HG03460 (cell line): Measurements from ENCODE around the gene C16orf78.
A peak's percentile ranks its signal among the peaks of the same experiment; 100 is the strongest.
"Not testable (repeated sequence)": the region's sequence is repeated elsewhere in the genome, so short reads cannot be mapped to it uniquely, and the experiment has no call there.

Experiments used
- ATAC-seq: cut with Tn5 transposase; IDR thresholded peaks from one replicate; pipeline ENCODE4 v1.9.1; 2021; ENCODE audit not compliant: unreplicated experiment

C16orf78 gene

DNA sequence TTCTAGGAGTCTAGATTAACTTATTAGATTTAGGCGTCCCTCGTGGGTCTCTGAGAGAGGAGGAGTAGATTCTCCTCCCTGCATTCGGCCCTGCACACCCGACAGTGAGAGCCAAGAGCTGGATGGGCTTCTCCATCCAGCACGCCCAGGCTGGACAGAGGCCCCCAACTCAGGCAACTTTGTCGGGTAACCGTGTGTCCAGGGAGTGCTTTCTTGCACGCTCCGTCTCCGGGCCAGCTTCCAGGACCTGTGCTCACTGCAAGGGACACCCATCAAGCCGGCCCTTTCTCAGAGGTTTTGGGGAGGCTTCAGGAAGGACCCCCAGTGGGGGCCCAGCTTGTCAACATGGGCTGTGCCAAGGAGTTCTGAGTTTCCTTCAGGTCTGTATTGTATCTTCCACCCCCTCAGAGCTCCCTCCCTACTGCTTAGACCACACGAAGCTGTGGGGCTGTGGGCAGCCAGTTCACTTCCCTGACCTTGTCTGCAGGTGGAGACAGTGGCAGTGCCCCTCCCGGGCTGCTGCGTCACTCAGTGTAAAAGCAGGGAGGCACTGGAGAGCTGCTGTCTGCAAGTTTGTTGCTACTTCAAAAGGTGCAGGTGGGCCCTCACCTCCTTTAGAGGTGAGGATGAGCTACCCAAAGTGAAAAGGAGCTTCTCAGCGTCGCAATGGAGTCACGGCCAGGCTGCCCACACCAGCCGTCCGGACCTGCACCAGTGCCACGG is 24.0 kb upstream of the C16orf78 start:
- no peak for ATAC-seq

GRCh38 chr16:49350265-49351095 is 23.1 kb upstream of the C16orf78 start:
- no peak for ATAC-seq

DNA sequence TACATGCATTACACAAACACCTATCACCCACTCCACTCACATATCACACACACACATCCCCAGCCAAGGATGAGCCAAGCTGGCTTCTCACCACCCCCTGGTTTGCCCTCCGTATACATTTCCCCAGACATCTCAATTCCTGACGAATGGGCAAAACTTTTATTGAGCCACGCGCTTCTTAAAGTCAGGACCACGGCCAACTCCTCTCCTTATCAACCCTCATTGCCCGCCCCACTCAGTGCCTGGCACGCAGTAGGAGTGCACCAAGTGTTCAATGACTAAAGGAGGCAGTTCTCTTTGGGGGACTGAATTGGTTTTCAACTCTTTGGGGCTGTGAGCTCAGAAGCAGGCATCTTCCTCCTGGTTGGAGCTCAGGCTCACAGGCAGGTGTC is 22.5 kb upstream of the C16orf78 start:
- ATAC-seq, result no peak

GRCh38 chr16:49352892-49353291 is 20.7 kb upstream of the C16orf78 start:
- ATAC-seq, result no peak

- no peak for ATAC-seq
Observed at GRCh38 chr16:49353680-49354079, 19.9 kb upstream of the C16orf78 start.

DNA sequence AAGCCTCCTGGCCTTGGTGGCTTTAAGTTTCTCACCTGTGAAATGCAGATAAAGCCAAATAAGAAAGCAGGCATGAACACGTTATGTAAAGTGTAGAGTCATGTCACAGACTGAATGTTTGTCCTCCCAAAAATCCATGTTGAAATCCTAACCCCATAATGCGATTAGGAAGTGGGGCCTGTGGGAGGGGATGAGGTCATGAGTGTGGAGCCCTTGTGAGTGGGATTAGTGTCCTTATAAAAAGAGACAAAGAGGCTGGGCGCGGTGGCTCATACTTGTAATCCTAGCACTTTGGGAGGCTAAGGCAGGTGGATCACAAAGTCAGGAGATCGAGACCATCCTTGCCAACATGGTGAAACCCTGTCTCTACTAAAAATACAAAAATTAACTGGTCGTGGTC is 19.5 kb upstream of the C16orf78 start:
- ATAC-seq, result no peak

GRCh38 chr16:49354991-49355390 is 18.6 kb upstream of the C16orf78 start:
- ATAC-seq, result no peak

GRCh38 chr16:49355933-49356665 is 17.5 kb upstream of the C16orf78 start:
- no peak for ATAC-seq

GRCh38 chr16:49356728-49357488 is 16.7 kb upstream of the C16orf78 start:
- ATAC-seq, result no peak

DNA sequence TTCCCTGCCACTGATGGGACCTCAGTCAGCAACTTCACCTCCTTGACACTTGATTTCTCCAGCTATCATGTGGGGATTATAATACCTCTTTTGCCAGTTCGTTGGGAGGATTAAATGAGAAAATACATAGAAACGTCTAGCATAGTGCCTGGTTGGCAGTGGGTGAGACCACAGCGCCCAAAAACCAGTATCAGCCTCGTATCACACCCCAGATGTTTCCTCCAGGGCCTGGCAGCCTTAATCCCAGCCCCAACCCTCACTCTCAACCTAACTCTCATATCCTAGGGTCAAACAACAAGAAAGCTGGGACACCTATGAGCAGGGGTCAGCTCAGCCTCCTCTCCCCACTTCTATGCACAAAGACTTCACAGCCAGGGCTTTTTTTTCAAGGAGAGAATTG is 14.0 kb upstream of the C16orf78 start:
- ATAC-seq, result no peak

GRCh38 chr16:49361731-49362130 is 11.9 kb upstream of the C16orf78 start:
- ATAC-seq, result not testable (repeated sequence)

DNA sequence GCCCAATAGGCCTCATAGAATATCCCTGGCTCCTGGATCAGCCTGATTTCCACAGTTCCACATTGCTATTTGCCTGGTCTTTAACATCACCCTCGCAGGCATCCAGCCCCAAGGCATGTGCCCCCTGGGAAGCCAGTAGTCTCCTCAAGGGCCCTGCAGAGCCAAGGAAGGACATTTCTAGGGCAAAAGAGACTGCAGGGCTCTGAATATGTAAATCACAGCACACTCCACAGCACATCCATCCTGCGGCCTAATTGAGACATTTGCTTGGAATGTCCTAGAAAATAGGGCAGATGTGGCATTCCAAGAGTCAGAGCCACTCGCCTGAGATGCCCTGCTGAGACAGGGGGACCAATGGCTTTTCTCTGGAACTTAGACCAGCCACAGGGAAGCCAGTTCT is 11.4 kb upstream of the C16orf78 start:
- no peak for ATAC-seq

- peak; percentile 87 for ATAC-seq
Observed at GRCh38 chr16:49365711-49366509, 7.7 kb upstream of the C16orf78 start.

- no peak for ATAC-seq
Observed at GRCh38 chr16:49366669-49367068, 6.9 kb upstream of the C16orf78 start.

- ATAC-seq, result no peak
Observed at GRCh38 chr16:49369651-49370611, 3.7 kb upstream of the C16orf78 start.

DNA sequence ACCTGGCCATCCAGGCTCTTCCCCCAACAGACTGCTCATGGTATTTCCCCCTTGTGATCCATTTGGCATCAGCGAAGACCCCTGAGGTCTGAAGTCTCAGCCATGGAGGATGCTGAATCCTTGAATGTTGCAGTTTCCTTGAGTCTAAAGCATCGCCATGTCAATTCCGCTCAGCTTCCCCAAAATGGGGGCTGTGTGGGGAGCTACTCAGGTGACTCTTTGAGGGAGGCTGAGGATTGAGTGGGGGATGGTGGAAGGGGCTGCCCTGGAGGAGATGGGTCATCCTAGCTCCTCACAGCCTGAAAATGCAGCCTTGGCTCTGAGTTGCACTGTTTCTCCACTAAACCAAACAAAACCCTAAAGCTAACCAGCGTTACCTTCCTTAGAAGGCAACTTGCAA is 2.6 kb downstream of the C16orf78 start:
- ATAC-seq, result no peak

GRCh38 chr16:49377196-49377755 is 3.7 kb downstream of the C16orf78 start:
- no peak for ATAC-seq

- no peak for ATAC-seq
Observed at GRCh38 chr16:49378238-49378637, 4.6 kb downstream of the C16orf78 start.

GRCh38 chr16:49378816-49379215 is 5.2 kb downstream of the C16orf78 start:
- ATAC-seq, result no peak
